Measurements from ENCODE around the gene CREB3L2.

GRCh38 chr7:137885678-137886077 lies 116.2 kb downstream of the CREB3L2 start:
- TF ChIP-seq EZH2 (IDR thresholded peaks at IDR 0.05; ENCODE audit: low read depth) (no peak), CTCF (conservative IDR thresholded peaks at IDR 0.05) (no peak)

Data from PC-9 (cell line).